C4-2B (cell line): Measurements from ENCODE around the gene NUP205.

Source experiments
- ZFX ChIP-seq: fragments of 450-650 bp; IDR thresholded peaks from 2 replicates; pipeline ENCODE4 v1.6.1; 2017
- TF ChIP-seq, protein P1 (sequence below): fragments of 450-650 bp; conservative IDR thresholded peaks from 2 replicates; pipeline ENCODE4 v1.5.1; 2017; ENCODE audit warnings: mild to moderate bottlenecking

DNA sequence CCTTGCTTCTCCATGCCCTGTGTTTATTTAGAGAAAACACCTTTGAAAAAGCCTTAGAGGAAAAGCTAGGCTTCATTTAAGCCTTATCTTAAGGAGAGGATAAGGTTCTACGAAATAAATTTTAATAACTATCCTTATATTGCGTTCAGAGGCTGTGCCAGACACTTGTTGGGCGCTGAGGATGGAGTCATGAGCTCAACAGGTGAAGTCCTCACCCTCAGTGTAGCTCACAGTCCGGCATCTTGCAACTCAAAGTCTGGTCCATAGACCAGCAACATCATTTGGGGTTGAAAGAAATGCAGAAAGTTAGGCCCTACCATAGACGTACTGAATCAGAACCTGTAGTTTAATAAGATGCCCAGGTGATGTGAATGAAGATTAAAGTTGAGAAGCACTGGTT lies 100.8 kb downstream of the NUP205 start:
- TF ChIP-seq, protein P1, sequence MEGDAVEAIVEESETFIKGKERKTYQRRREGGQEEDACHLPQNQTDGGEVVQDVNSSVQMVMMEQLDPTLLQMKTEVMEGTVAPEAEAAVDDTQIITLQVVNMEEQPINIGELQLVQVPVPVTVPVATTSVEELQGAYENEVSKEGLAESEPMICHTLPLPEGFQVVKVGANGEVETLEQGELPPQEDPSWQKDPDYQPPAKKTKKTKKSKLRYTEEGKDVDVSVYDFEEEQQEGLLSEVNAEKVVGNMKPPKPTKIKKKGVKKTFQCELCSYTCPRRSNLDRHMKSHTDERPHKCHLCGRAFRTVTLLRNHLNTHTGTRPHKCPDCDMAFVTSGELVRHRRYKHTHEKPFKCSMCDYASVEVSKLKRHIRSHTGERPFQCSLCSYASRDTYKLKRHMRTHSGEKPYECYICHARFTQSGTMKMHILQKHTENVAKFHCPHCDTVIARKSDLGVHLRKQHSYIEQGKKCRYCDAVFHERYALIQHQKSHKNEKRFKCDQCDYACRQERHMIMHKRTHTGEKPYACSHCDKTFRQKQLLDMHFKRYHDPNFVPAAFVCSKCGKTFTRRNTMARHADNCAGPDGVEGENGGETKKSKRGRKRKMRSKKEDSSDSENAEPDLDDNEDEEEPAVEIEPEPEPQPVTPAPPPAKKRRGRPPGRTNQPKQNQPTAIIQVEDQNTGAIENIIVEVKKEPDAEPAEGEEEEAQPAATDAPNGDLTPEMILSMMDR: no peak
- no peak for TF ChIP-seq ZFX
